Trophoblast cell (in vitro differentiated cells and primary cell): ENCODE results near the gene EXOSC5.
A peak's percentile ranks its signal among the peaks of the same experiment; 100 is the strongest.

Source experiments
- DNase-seq, 2 donors: peaks; one replicate each; pipeline ENCODE4 v3.0.0-alpha.2; 2016
- H2AFZ ChIP-seq: 2 replicates; pipeline ENCODE4 v1.6.1; 2013; ENCODE audit warnings: low read length, moderate library complexity, mild to moderate bottlenecking; ENCODE audit not compliant: insufficient read depth, poor library complexity
- H2AK5ac ChIP-seq: 2 replicates; pipeline ENCODE4 v1.6.1; 2013; ENCODE audit warnings: mild to moderate bottlenecking, low read length
- H2BK120ac ChIP-seq: 2 replicates; pipeline ENCODE4 v1.6.1; 2013; ENCODE audit warnings: low read length, mild to moderate bottlenecking, moderate library complexity; ENCODE audit not compliant: insufficient read depth, poor library complexity
- H2BK12ac ChIP-seq: 2 replicates; pipeline ENCODE4 v1.6.1; 2013; ENCODE audit warnings: mild to moderate bottlenecking, low read length, moderate library complexity
- H2BK5ac ChIP-seq: 2 replicates; pipeline ENCODE4 v1.6.1; 2013; ENCODE audit warnings: low read length, low read depth, moderate library complexity, mild to moderate bottlenecking; ENCODE audit not compliant: poor library complexity
- H3K14ac ChIP-seq: 2 replicates; pipeline ENCODE4 v1.6.1; 2013; ENCODE audit warnings: mild to moderate bottlenecking, low read length
- H3K18ac ChIP-seq: 2 replicates; pipeline ENCODE4 v1.6.1; 2013; ENCODE audit warnings: mild to moderate bottlenecking, low read length
- H3K23ac ChIP-seq: 2 replicates; pipeline ENCODE4 v1.6.1; 2013; ENCODE audit warnings: low read length
- H3K27ac ChIP-seq: 2 replicates; pipeline ENCODE4 v1.5.1; 2013; ENCODE audit warnings: low read depth, mild to moderate bottlenecking, inconsistent platforms, low read length, moderate library complexity
- H3K27me3 ChIP-seq: 2 replicates; pipeline ENCODE4 v1.6.1; 2013; ENCODE audit warnings: inconsistent platforms, mild to moderate bottlenecking, low read length, moderate library complexity; ENCODE audit not compliant: insufficient read depth
- H3K36me3 ChIP-seq, 2 experiments: 1 replicate in 1 of 2; 2 replicates in 1 of 2; pipeline ENCODE4 v1.6.1; 2013; ENCODE audit warnings: low read length in 2 of 2, mild to moderate bottlenecking in 2 of 2, moderate library complexity in 1 of 2; ENCODE audit not compliant: insufficient read depth in 2 of 2, control insufficient read depth in 1 of 2
- H3K4ac ChIP-seq: 2 replicates; pipeline ENCODE4 v1.6.1; 2013; ENCODE audit warnings: low read depth, mild to moderate bottlenecking, low read length, moderate library complexity
- H3K4me1 ChIP-seq, 2 experiments: 1 replicate in 1 of 2; 2 replicates in 1 of 2; pipeline ENCODE4 v1.6.1; 2013; ENCODE audit warnings: low read length in 2 of 2, mild to moderate bottlenecking in 2 of 2, moderate library complexity in 1 of 2; ENCODE audit not compliant: insufficient read depth in 2 of 2, control insufficient read depth in 1 of 2
- H3K4me2 ChIP-seq: 2 replicates; pipeline ENCODE4 v1.6.1; 2013; ENCODE audit warnings: inconsistent platforms, mild to moderate bottlenecking, low read length, moderate library complexity
- H3K4me3 ChIP-seq: 2 replicates; pipeline ENCODE4 v1.5.1; 2013; ENCODE audit warnings: mild to moderate bottlenecking, low read depth, low read length, inconsistent platforms
- H3K79me1 ChIP-seq: one replicate; pipeline ENCODE4 v1.6.1; 2013; ENCODE audit warnings: low read length
- H3K79me2 ChIP-seq: 2 replicates; pipeline ENCODE4 v1.6.1; 2013; ENCODE audit warnings: low read length, mild to moderate bottlenecking; ENCODE audit not compliant: control insufficient read depth, insufficient read depth, poor library complexity
- H3K9ac ChIP-seq: 2 replicates; pipeline ENCODE4 v1.6.1; 2013; ENCODE audit warnings: mild to moderate bottlenecking, low read length
- H3K9me3 ChIP-seq: 2 replicates; pipeline ENCODE4 v1.6.1; 2013; ENCODE audit warnings: low read depth, mild to moderate bottlenecking, control low read depth, inconsistent platforms, low read length; ENCODE audit not compliant: insufficient read depth
- H4K12ac ChIP-seq: 2 replicates; pipeline ENCODE4 v1.6.1; 2013; ENCODE audit warnings: low read depth, mild to moderate bottlenecking, low read length, moderate library complexity
- H4K8ac ChIP-seq: 2 replicates; pipeline ENCODE4 v1.6.1; 2013; ENCODE audit warnings: low read depth, mild to moderate bottlenecking, low read length, moderate library complexity
- H4K91ac ChIP-seq: one replicate; pipeline ENCODE4 v1.6.1; 2013; ENCODE audit warnings: low read depth, mild to moderate bottlenecking, low read length, moderate library complexity
- WGBS: extraction: QIAGEN DNeasy Blood & Tissue Kit; methylation state at CpG from one replicate; pipeline ENCODE4 v1.1.7; 2013; ENCODE audit warnings: missing lambda C conversion rate; ENCODE audit not compliant: insufficient read length, insufficient coverage; ENCODE audit errors: extremely low coverage; 5-methylcytosine and 5-hydroxymethylcytosine counted together

Gene EXOSC5

DNA sequence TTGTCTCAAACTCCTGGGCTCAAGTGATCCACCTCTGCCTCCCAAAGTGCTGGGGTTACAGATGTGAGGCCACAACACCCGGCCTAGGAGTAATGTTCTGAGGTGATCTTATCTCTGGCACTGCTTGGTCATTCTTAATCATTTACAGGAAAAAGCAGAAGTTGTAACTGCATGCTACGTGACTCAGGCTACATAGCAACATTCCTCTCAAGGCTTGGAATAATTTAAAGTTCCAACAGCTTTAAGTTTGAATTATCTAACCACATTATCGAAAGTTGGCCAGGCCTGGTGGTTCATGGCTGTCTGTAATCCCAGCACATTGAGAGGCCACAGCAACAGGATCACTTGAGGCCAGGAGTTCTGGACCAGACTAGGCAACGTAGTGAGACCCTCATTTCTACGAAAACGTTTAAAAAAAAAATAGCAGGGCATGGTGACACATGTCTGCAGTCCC lies 29.3 kb downstream of the EXOSC5 start:
- Histone ChIP-seq H3K27ac (no peak overlapping the region), H3K79me1 (peaks cover 8% of the 10 kb centered on the region), H2AFZ (no peak overlapping the region), H4K8ac (no peak overlapping the region), H3K4me1 (peaks cover 4 to 6% of the 10 kb centered on the region in 2 experiments), H4K12ac (no peak overlapping the region), H2BK12ac (no peak overlapping the region), H2BK120ac (no peak overlapping the region), H3K4me3 (no peak overlapping the region), H3K9me3 (no peaks in the 10 kb centered on the region), H2AK5ac (no peak overlapping the region), H3K23ac (no peak overlapping the region), H3K4me2 (no peak overlapping the region), H3K27me3 (no peaks in the 10 kb centered on the region), H3K9ac (no peak overlapping the region), H3K36me3 (no peaks in the 10 kb centered on the region), H3K14ac (no peak overlapping the region), H4K91ac (peak overlapping the region; percentile 61), H3K4ac (no peak overlapping the region), H3K18ac (no peak overlapping the region), H2BK5ac (no peak overlapping the region), H3K79me2 (peaks cover 2% of the 10 kb centered on the region)
- no CpG with 5 or more reads among the region's 6 CpGs for WGBS
- DNase-seq = peak; percentile 81 to 93

DNA sequence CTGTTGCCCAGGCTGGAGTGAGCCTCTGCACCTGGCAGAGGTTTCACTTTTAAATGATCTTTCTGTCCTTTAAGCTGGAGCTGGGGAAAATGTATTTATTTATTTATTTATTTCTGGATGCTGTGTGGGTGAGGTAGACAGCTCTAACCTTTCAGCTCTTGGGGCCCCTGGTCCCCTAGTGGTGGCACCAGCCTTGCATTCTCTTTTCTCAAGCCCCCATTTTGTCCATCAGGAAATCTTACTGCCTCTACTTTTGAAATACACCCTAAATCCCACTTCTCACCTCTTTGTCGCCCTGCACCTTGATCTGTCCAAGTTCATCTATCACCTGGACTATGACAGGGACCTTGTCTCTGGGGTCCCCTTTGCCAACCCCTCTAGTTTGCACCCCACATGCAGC lies 31.1 kb downstream of the EXOSC5 start:
- Histone ChIP-seq H4K12ac (no peak overlapping the region), H3K36me3 (no peaks in the 10 kb centered on the region), H4K8ac (no peak overlapping the region), H2BK12ac (no peak overlapping the region), H3K79me2 (peaks cover 2% of the 10 kb centered on the region), H3K4ac (no peak overlapping the region), H3K9me3 (no peaks in the 10 kb centered on the region), H3K14ac (no peak overlapping the region), H3K27me3 (no peaks in the 10 kb centered on the region), H3K4me1 (peaks cover 4 to 6% of the 10 kb centered on the region in 2 experiments), H3K79me1 (peaks cover 8% of the 10 kb centered on the region), H2BK5ac (no peak overlapping the region), H4K91ac (no peak overlapping the region), H2BK120ac (no peak overlapping the region), H2AK5ac (no peak overlapping the region), H3K27ac (no peak overlapping the region), H2AFZ (no peak overlapping the region), H3K18ac (no peak overlapping the region), H3K4me2 (no peak overlapping the region), H3K9ac (no peak overlapping the region), H3K4me3 (no peak overlapping the region), H3K23ac (no peak overlapping the region)
- no peak for DNase-seq
- WGBS = no CpG with 5 or more reads among the region's 1 CpG

DNA sequence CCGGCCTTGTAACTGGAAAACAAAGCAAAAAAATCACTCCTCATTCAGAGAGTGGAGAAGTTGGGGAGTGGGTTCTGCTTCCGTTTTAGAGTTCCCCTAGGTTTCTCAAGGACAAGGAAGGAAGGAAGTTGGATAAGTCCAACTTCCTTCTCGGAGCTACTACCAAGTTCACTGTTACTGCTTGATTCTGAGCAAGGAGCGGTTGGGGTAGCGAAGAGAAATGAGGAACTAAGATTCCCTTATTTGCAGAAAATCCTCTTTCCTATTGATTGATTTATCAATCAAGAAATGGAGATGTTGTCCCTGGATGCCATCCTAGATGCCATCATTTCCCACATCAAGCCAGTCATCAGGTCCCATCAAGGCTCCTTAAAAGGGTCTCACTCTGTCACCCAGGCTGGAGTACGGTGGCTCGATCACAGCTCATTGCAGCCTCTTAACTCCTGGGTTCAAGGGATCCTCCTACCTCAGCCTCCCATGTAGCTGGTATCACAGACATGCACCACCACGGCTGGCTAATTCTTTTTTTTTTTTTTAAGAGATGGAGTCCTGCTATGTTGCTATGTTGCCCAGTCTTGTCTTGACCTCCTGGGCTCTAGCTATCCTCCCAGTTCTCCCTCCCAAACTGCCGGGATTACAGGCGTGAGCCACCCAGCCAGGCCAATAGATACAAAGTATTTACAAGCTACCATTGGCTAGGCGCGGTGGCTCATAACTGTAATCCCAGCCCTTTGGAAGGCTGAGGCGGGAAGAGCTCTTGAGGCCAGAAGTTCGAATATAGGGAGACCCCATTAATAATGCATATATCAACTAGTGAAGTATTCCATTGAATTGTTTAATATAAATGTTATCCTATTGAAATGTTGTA lies 32.4 kb downstream of the EXOSC5 start:
- Histone ChIP-seq H3K4me3 (peak overlapping the region; percentile 72), H2BK5ac (peak overlapping the region; percentile 43), H3K36me3 (no peaks in the 10 kb centered on the region), H4K8ac (peak overlapping the region; percentile 69), H3K14ac (peak overlapping the region; percentile 25), H3K4me1 (peaks cover 4 to 6% of the 10 kb centered on the region in 2 experiments), H3K23ac (no peak overlapping the region), H4K91ac (peak overlapping the region; percentile 47), H3K4me2 (peak overlapping the region; percentile 89), H3K9ac (peak overlapping the region; percentile 82), H3K27me3 (no peaks in the 10 kb centered on the region), H4K12ac (peak overlapping the region; percentile 45), H2AFZ (peak overlapping the region; percentile 27), H3K79me2 (peaks cover 2% of the 10 kb centered on the region), H2BK120ac (peak overlapping the region; percentile 48), H3K18ac (peak overlapping the region; percentile 12), H2AK5ac (peak overlapping the region; percentile 77), H3K9me3 (no peaks in the 10 kb centered on the region), H3K27ac (peak overlapping the region; percentile 48), H3K4ac (peak overlapping the region; percentile 7), H3K79me1 (peaks cover 8% of the 10 kb centered on the region), H2BK12ac (no peak overlapping the region)
- peak in 1 of 2 donors; percentile 32 for DNase-seq
- no CpG with 5 or more reads among the region's 14 CpGs for WGBS

DNA sequence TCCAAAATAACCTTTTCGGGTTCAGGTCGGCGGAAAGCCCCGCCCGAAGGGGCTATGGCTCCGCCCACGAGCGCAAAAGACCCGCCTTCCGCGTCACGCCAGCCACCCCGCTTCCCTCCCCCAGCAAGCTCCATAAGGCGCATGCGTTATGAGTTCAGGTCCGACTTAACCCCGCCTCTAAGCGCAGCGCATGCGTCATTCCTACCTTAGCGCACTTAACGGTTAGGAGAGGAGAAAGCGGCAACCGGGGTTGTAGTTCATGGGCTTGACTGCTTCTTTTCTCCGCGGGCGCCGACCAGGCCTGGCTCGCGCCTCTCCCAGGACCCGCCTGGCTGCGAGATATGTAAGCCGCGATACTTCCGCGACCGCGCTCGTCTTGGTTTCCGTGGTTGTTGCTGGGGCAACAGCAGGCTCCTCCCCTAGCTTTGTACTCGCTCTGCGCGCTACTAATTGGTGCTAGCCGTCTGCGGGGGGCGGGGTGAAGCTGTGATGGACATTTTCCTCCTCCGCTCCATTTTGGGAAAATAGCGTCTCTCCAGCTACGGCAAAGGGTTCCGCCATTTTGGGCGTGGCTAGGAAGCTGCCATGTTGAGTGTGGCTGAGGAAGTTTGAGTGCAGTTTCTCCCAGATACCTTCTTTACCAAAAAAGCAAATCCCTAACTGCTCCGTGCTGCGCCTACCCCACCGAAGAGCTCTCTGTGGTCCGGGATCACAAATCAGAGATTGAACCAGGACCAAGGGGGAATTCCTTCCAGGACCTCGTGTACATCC lies 33.2 kb downstream of the EXOSC5 start, which contains the start of gene B9D2:
TSS of gene B9D2 (minus strand) at position 397 of the 771 bp plus-strand sequence. CDS start 630 bp downstream, outside the sequence.
- peak within 1 kb of the TSS; percentile 58 for H3K4ac ChIP-seq
- peak; percentile 98 to 99 for DNase-seq
- peak within 1 kb of the TSS; percentile 90 for H2AFZ ChIP-seq
- peaks cover 2% of the 10 kb centered on the region for H3K79me2 ChIP-seq
- H3K27me3 ChIP-seq = no peaks in the 10 kb centered on the region
- H4K91ac ChIP-seq = peak within 1 kb of the TSS; percentile 84
- peak within 1 kb of the TSS; percentile 81 for H3K18ac ChIP-seq
- no peaks in the 10 kb centered on the region for H3K9me3 ChIP-seq
- no peaks in the 10 kb centered on the region for H3K36me3 ChIP-seq
- H2BK5ac ChIP-seq = peak within 1 kb of the TSS; percentile 71
- peak within 1 kb of the TSS; percentile 89 for H3K4me2 ChIP-seq
- peak within 1 kb of the TSS; percentile 81 for H4K12ac ChIP-seq
- H3K27ac ChIP-seq = peak within 1 kb of the TSS; percentile 90
- H4K8ac ChIP-seq = peak within 1 kb of the TSS; percentile 93
- H3K23ac ChIP-seq = no peak within 1 kb of the TSS
- H2BK120ac ChIP-seq = peak within 1 kb of the TSS; percentile 48
- H3K4me3 ChIP-seq = peak within 1 kb of the TSS; percentile 87
- peak within 1 kb of the TSS; percentile 82 for H3K9ac ChIP-seq
- H3K79me1 ChIP-seq = peaks cover 8% of the 10 kb centered on the region
- H2AK5ac ChIP-seq = peak within 1 kb of the TSS; percentile 77
- no peak within 1 kb of the TSS for H2BK12ac ChIP-seq
- no CpG with 5 or more reads among the region's 56 CpGs for WGBS
- H3K4me1 ChIP-seq = peaks cover 4 to 6% of the 10 kb centered on the region in 2 experiments
- peak within 1 kb of the TSS; percentile 76 for H3K14ac ChIP-seq
